Ramos (cell line): ENCODE data around the gene ATXN1.
"Not testable (repeated sequence)": the region's sequence is repeated elsewhere in the genome, so short reads cannot be mapped to it uniquely, and the experiment has no call there.

Experiments used
- in situ Hi-C: fragments of 300-500 bp; cut with MboI; formaldehyde crosslinking; loops from one replicate; pipeline ENCODE4 v1.14.3; 2022; ENCODE audit warnings: low sequenced_read_pairs; ENCODE audit not compliant: unreplicated experiment

Gene ATXN1

GRCh38 chr6:16728513-16729182, 32.6 kb downstream of the ATXN1 start:
- in situ Hi-C loops: no loop called here

- in situ Hi-C loops: no loop called here
Measured at GRCh38 chr6:16727996-16728395, 33.3 kb downstream of the ATXN1 start.

- in situ Hi-C loops: no loop called here
Measured at GRCh38 chr6:16725145-16725864, 36.0 kb downstream of the ATXN1 start.

GRCh38 chr6:16723826-16724225, 37.4 kb downstream of the ATXN1 start:
- in situ Hi-C loops: no loop called here

GRCh38 chr6:16723402-16723801, 37.9 kb downstream of the ATXN1 start:
- in situ Hi-C loops: no loop called here

GRCh38 chr6:16722630-16723029, 38.6 kb downstream of the ATXN1 start:
- in situ Hi-C loops: no loop called here

- in situ Hi-C loops: no loop called here
Measured at GRCh38 chr6:16721977-16722376, 39.3 kb downstream of the ATXN1 start.

GRCh38 chr6:16720861-16721260, 40.4 kb downstream of the ATXN1 start:
- in situ Hi-C loops: no loop called here

GRCh38 chr6:16719488-16719887, 41.8 kb downstream of the ATXN1 start:
- in situ Hi-C loops: no loop called here

- in situ Hi-C loops: no loop called here
Measured at GRCh38 chr6:16718356-16718755, 42.9 kb downstream of the ATXN1 start.

- in situ Hi-C loops: no loop called here
Measured at GRCh38 chr6:16717275-16717942, 43.9 kb downstream of the ATXN1 start.

- in situ Hi-C loops: no loop called here
Measured at GRCh38 chr6:16716321-16716858, 44.9 kb downstream of the ATXN1 start.

- in situ Hi-C loops: no loop called here
Measured at GRCh38 chr6:16713597-16713996, 47.7 kb downstream of the ATXN1 start.

- in situ Hi-C loops: no loop called here
Measured at GRCh38 chr6:16712931-16713484, 48.3 kb downstream of the ATXN1 start.

GRCh38 chr6:16712255-16712930, 48.9 kb downstream of the ATXN1 start:
- in situ Hi-C loops: no loop called here

- in situ Hi-C loops: no loop called here
Measured at GRCh38 chr6:16711546-16712254, 49.6 kb downstream of the ATXN1 start.

GRCh38 chr6:16706911-16707783, 54.1 kb downstream of the ATXN1 start:
- in situ Hi-C loops: no loop called here

- in situ Hi-C loops: not testable (repeated sequence)
Measured at GRCh38 chr6:16706491-16706890, 54.8 kb downstream of the ATXN1 start.

- in situ Hi-C loops: no loop called here
Measured at GRCh38 chr6:16706029-16706428, 55.2 kb downstream of the ATXN1 start.
